C4-2B (cell line): ENCODE data around the gene DNAH17.

Experiments
- ZFX ChIP-seq: fragments of 450-650 bp; IDR thresholded peaks from 2 replicates; pipeline ENCODE4 v1.6.1; 2017
- TF ChIP-seq, protein P1 (sequence below): fragments of 450-650 bp; conservative IDR thresholded peaks from 2 replicates; pipeline ENCODE4 v1.5.1; 2017; ENCODE audit warnings: mild to moderate bottlenecking

DNA sequence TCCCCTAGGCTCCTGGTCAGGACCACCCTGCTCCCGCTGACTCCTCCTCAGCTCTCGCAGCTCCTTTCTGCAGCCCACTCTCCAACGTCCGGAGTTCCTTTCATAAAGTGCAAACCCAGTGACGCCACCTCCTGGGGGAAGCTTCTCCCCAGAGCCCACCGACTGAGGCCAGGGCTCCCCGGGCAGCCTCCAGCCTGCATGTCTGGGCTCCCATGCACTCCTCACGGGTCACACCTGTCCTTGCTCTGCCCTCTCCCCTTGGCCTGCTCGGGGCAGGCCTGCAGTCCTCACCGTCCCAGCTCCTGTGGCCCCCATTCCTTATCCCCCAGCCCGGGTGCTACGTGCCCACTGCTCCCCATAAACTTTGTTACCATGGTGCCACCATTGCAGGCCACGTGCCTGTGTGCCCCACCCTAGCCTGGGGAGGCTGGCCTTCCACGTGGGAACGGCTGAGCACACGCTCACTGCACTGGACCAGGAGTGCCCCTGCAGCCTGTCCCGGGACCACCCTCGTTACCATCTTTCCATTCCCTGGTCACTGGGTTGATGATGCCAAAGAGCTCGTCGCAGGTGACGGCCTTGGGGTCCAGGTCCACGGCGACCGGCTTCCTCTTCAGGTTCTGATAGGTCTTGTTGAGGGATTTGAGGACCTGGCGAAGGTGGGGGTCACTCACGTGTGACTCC is 84.9 kb downstream of the DNAH17 start:
- TF ChIP-seq, protein P1, sequence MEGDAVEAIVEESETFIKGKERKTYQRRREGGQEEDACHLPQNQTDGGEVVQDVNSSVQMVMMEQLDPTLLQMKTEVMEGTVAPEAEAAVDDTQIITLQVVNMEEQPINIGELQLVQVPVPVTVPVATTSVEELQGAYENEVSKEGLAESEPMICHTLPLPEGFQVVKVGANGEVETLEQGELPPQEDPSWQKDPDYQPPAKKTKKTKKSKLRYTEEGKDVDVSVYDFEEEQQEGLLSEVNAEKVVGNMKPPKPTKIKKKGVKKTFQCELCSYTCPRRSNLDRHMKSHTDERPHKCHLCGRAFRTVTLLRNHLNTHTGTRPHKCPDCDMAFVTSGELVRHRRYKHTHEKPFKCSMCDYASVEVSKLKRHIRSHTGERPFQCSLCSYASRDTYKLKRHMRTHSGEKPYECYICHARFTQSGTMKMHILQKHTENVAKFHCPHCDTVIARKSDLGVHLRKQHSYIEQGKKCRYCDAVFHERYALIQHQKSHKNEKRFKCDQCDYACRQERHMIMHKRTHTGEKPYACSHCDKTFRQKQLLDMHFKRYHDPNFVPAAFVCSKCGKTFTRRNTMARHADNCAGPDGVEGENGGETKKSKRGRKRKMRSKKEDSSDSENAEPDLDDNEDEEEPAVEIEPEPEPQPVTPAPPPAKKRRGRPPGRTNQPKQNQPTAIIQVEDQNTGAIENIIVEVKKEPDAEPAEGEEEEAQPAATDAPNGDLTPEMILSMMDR, result no peak
- TF ChIP-seq ZFX, result no peak
